Kidney glomerular epithelial cell (primary cell): ENCODE data around the gene TRIB2.
A peak's percentile ranks its signal among the peaks of the same experiment; 100 is the strongest.
"Not testable (repeated sequence)": the region's sequence is repeated elsewhere in the genome, so short reads cannot be mapped to it uniquely, and the experiment has no call there.

Source experiments
- DNase-seq: peaks from one replicate; lab custom pipeline; 2025; lab: John Stamatoyannopoulos, UW

TRIB2 gene

DNA sequence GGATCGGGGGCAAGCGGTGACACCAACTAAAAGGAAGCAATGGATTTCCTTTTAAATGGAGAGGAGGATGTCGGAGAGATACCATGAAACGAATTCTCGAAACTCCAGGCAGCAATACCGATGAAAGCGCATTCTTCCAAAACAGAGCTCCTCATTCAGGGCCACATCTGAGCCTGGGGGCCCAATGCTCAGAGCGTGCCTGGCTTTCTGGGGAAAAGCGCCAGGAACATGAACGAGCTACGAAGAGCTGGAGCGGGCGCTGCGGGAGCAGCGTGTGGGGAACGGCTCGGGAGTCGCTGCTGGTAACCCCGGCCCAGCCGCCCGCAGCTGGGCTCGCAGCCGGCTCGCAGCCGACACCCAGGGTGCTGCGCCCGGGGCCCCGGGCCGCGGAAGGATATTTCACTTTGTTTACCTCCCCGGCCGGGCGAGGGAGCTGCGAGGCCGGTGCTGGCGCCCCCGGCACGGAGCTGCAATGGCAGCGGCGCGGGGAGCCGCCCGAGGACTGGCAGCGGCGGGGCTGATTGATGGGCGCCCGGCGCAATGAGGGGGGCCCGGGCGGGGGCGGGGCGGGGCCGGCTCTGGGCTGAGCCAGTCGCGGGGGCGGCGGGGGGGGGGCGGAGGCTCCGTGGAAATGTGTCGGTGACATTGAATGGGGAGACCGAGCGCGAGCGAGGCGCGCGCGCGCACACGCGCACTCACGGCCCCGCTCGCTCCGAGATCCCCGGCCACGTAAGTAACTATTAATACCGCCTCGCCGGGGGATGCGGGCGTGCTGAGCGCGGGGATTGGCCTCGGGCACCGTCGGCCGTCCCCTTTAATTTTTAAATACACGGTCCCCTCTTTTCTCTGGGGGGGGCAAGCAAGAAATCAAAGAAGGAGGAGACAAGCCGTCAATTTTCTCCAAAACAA lies at the start of gene TRIB2:
TSS of gene TRIB2 (plus strand) at position 655 of the 909 bp plus-strand sequence. CDS start 1,372 bp downstream, outside the sequence.
- DNase-seq, result peak; percentile 36

GRCh38 chr2:12669036-12669435 lies 47.7 kb upstream of the TRIB2 start:
- DNase-seq, result no peak

DNA sequence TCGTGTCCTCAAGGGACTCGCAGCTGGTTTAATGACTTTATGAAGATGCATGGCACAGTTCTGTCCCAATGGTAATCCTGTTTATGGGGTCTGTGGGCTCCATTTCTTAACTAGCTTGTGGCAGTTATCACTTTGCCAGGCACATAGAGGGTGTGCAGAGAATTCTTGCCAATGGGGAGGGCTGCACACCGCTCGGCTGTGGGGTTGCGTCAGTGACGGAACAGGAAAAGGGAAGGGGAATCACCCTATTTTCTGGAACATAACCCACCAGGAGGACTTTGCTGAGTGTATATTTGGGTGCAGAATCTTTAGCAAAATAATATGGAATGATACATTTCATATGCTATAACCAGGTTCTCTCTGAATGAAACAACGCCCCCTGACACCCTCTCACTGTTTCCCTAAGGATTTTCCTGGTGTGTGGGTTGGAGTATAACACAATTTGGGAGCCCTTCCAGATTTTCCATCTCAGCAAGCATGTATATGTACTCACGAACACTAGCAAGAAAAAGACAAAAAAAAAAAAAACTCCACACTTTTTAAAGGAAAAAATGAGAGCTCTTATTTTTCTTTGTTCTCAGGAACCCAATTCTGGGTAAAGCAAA lies 43.9 kb upstream of the TRIB2 start:
- DNase-seq, result no peak

DNA sequence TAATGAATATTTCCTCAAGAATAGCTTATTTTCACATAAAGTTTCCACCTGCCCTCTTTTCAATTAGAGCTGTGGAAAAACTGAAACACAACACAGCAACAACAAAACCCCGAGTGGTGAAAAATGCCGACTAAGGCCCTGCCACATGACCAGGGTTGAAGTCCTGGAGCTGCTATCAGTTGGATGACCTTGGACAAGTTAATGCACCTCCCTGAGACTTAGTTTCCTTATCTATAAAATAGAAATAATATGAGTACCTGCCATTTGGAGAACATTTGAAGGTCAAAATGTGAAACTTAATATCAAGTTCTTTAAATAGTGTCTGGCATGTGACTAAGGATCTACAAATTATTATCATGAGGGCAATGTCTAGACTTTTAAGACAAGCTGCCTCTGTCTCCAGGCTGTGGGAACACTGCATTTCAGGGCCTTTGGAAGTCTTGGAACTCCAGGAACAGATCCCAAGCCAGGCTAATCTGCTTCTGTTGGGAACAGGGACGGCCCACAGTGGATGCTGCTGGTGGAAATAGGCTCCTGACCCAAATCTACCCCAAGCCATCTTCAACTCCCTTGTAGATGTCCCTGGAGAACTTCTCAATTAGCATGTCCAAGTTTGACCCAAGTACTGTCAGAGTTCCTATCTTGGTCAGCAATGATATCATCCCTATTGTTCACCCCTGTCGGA lies 42.0 kb upstream of the TRIB2 start:
- no peak for DNase-seq

DNA sequence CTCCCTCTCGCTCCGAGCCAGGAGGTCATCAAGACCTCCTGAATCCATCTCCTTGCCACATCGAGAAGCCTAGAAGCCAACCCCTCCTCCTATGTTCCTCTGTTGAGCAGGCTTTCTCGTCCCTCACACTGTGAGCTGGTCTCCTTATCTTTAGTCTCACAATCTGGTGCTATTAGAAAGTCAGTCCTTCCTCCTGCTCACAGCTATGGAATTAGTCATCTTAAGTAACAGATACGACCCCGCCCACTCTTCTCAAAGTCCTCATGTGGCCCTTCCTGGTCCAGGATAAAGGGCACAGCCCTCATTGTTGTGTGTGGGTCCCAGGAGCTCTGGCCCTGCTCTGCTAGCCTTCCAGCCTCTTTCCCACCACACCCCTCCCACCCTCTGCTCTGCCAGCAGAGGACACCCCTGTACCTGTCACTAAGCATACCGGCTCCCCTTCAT lies 41.4 kb upstream of the TRIB2 start:
- no peak for DNase-seq

DNA sequence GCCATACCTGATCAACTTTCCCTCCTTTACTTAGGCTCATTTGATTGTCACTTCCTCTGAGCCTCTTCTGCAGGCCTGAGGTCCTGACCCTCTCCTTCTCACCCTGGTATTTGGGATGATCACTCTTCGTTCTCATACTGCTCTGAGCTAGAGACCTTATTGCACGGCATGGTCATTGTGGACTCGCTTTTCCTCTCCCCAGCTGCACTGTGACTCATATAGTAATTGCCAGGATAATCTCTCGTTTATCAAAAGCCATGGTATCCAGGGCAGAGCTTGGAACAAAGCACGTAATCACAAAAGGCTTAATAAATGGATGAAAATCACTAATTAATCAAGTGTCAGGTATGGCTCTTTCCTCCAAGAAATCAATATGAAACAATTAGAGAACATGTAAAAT lies 40.9 kb upstream of the TRIB2 start:
- no peak for DNase-seq

GRCh38 chr2:12676771-12677170 lies 40.0 kb upstream of the TRIB2 start:
- no peak for DNase-seq

DNA sequence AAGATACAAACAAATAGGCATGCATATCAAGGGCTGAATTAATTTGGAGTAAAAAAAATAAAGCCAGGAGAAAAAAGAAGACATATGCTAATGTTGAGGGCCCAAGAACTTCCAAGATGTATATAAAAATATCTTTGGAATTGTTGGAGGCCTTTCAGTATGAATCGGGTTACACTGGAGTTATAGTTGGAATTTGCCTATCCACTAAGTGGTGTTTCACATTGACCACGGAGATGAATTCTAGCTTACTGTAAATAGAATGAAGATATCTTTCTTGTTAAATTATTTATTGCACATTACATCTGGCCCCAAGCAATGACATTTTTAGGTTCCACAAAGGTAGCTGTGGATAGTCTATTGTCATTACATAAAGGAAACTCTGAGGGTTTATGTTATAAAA lies 38.5 kb upstream of the TRIB2 start:
- DNase-seq, result no peak

GRCh38 chr2:12679550-12680072 lies 37.1 kb upstream of the TRIB2 start:
- no peak for DNase-seq

- DNase-seq, result not testable (repeated sequence)
These were observed 36.6 kb upstream of the TRIB2 start for GRCh38 chr2:12680115-12680514.

GRCh38 chr2:12682017-12682416 lies 34.7 kb upstream of the TRIB2 start:
- no peak for DNase-seq

DNA sequence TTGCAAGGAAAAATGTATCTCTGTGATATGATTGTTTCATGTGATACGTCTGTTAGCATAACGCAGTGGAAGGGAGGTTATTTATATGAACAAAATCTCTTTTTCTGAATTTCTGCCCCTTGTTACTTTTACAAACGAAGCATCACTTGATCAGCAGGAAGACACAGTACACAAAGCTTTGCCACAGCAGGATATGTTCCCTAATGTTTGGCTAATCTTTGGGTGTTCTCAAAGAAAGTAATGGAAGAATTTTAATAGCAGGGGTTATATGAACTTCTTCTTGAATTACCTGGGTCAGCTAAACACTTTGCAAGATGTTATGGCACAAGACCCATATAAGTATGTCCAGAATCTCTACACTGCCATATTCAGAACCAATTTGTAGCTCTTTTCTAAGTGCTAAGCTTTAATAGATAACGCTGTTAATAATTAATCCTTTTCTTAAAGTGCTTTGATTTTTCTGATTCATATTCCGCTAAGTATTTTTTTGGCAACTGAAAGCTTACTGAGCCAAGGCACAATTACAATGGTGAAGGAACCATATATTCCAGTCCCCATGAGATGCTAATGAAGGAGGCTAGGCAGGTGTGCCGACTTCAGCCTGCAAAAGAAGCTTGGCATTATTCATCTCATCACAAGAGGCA lies 33.2 kb upstream of the TRIB2 start:
- no peak for DNase-seq

GRCh38 chr2:12684471-12684936 lies 32.2 kb upstream of the TRIB2 start:
- DNase-seq, result peak; percentile 23

- no peak for DNase-seq
These were observed 31.6 kb upstream of the TRIB2 start for GRCh38 chr2:12685145-12685544.

- no peak for DNase-seq
These were observed 30.8 kb upstream of the TRIB2 start for GRCh38 chr2:12685956-12686355.

DNA sequence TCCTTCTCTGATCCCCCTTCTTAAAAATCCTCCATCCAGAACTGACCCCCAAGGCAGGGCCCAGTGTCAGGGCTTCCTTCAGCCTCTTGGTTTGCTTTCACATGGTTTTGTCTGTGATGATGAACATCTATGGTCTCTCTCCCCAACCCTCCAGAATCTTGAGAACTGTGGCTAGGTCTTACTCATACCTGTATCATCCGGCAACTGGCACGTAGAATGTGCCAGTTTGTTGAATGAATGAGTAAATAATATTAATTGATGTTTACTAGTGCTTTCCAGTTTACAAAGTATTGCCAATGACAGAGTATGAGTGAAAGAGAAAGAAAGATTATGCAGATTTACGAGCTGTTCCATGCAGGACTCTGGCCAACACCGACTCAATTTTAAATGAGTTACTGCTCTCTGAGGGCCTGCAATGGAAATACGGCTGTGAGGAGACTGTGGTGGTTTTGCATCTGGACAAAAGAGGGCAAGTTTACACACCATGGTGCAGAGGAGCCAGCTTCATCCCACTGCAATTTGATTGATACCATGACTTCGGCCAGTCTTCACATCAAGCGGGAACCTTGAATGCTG lies 29.9 kb upstream of the TRIB2 start:
- no peak for DNase-seq

GRCh38 chr2:12688091-12688490 lies 28.6 kb upstream of the TRIB2 start:
- DNase-seq, result no peak

DNA sequence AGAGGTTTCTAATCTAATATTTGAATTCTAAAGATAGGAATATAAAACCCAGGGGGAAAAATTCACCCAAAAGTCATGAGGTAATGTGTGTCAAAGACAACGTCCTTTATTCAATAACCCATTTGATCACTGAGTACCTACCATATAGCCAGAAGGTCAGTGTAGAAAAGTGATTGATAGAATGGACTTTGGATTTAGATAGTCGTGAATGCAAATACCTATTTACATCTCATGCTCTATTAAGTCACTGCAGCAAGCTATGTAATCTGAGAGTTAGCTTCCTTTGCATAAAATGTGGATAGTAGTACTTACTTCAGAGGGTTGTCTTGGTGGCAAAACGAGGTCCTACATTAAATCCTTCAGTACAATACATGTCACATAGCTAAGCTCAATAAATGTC lies 27.8 kb upstream of the TRIB2 start:
- no peak for DNase-seq

- DNase-seq, result no peak
These were observed 23.2 kb upstream of the TRIB2 start for GRCh38 chr2:12693509-12693908.

DNA sequence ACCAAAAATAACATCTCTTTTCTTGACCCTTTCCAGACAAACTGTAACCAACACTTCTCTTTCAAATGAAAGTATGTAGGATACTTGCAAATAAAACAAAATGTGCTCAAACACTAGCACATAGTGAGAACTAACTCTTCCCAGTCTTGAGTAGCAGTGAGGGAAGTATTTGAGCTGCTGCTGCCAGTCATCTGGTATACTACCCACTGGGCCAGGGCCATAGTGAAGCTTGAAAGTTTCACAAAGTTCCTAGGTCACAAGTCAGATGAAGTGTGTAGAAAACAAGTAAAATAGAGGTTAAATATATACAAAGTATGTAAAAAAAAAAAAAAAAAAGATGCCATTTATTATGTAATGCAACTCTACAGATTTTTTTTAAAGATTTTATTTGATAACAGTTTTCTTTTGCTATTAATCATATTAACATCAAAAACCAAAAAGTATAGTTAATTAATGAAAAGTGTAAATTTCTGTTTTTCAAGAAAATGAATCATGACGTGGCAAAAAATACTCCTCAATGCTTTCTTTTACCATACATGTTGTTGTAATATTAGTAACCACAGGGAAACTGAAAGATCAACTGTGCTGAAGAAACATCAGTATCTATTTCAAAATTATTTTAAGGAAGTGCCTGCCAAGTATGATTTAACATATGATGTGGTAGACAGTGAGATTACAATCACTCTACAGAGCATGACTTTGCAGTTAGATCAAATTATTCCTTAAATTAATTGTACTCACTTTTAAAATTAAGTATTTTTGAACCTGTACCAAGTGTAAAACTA lies 21.6 kb upstream of the TRIB2 start:
- DNase-seq, result no peak

- DNase-seq, result no peak
These were observed 19.1 kb upstream of the TRIB2 start for GRCh38 chr2:12697617-12698016.
